Kidney (tissue), 14 donors: ENCODE results near the gene KCNT2. TPM values are rescaled to one million over a fixed set of nuclear protein-coding genes. Genes with fewer than 3 reads are reported as not detected.
A peak's percentile ranks its signal among the peaks of the same experiment; 100 is the strongest.

Experiments used
- DNase-seq, 5 donors: peaks; one replicate each; pipeline ENCODE4 v3.0.0-alpha.2; 2013 to 2020
- FAIRE-seq: peaks from 2 replicates; lab custom pipeline; 2012; peaks lifted over from hg19 to GRCh38; lab: Jason Lieb, UNC
- H3K27ac ChIP-seq, 2 donors: one replicate each; pipeline ENCODE4 v1.7.0; 2013; ENCODE audit warnings: low read depth in 2 of 2, low read length in 2 of 2, inconsistent platforms in 1 of 2
- H3K27me3 ChIP-seq: one replicate; pipeline ENCODE4 v1.7.1; 2013; ENCODE audit warnings: low read length, inconsistent platforms; ENCODE audit not compliant: control insufficient read depth, insufficient read depth
- H3K36me3 ChIP-seq, 3 donors: one replicate each; pipeline versions ENCODE4 v1.7.0 to v1.7.1; 2013; ENCODE audit warnings: low read length in 3 of 3, control low read depth in 1 of 3, inconsistent platforms in 1 of 3; ENCODE audit not compliant: insufficient read depth in 3 of 3, control insufficient read depth in 2 of 3
- H3K4me1 ChIP-seq, 3 donors: one replicate each; pipeline versions ENCODE4 v1.7.0 to v1.7.1; 2013; ENCODE audit warnings: low read length in 3 of 3, inconsistent platforms in 1 of 3, low read depth in 1 of 3; ENCODE audit not compliant: control insufficient read depth in 2 of 3, insufficient read depth in 2 of 3
- H3K4me3 ChIP-seq, 3 donors: one replicate each; pipeline versions ENCODE4 v1.7.0 to v1.8.1; 2013; ENCODE audit warnings: low read length in 3 of 3, control low read depth in 1 of 3, inconsistent platforms in 1 of 3
- H3K9ac ChIP-seq, 3 donors: one replicate each; pipeline versions ENCODE4 v1.7.0 to v1.7.1; 2013; ENCODE audit warnings: low read length in 3 of 3, control low read depth in 1 of 3, inconsistent platforms in 1 of 3
- H3K9me3 ChIP-seq, 3 donors: one replicate each; pipeline versions ENCODE4 v1.7.0 to v1.7.1; 2013; ENCODE audit warnings: low read length in 3 of 3, control low read depth in 1 of 3, inconsistent platforms in 1 of 3; ENCODE audit not compliant: control insufficient read depth in 2 of 3, insufficient read depth in 1 of 3
- CTCF ChIP-seq: IDR thresholded peaks from 3 replicates; pipeline ENCODE4 v1.5.1; 2012; ENCODE audit warnings: mild to moderate bottlenecking, moderate library complexity, borderline replicate concordance; ENCODE audit not compliant: insufficient read depth; ENCODE audit errors: extremely low read depth
- intact Hi-C: fragments of 100-400 bp; cut with DNase I; formaldehyde crosslinking; loops from one replicate; pipeline ENCODE4 v1.11.1; 2022
- polyA plus RNA-seq: library from polyadenylated mRNA; stranded (reverse); fragments of 350-450 nt; fragmentation: Illumina TruSeq; extraction: RNeasy Lipid Tissue Mini Kit (QIAGEN cat#74804); gene quantifications from one replicate; pipeline ENCODE4 v1.2.3, GENCODE V29; 2014; ENCODE audit warnings: low read depth, low replicate concordance; ENCODE audit not compliant: insufficient read depth
- total RNA-seq: library from RNA; stranded (reverse); fragmentation: NEBNext Ultra II Directional; extraction: Animal tissue kit (Norgen Biotek cat#: 25700); gene quantifications from one replicate; pipeline ENCODE4 v1.2.1, GENCODE V29; 2021
- donor health status: control.
- donor health status: control.
- donor health status: control.
- donor health status: control.
- donor health status: control.
- donor health status: DM: yes; HTN: yes; CAD: no.
- donor health status: Normal renal cell carcinoma (clear cell type).

Gene KCNT2
- total and polyA plus RNA-seq, 2 donors from 2014 or later: 0.39 to 6.3 TPM

- Histone ChIP-seq H3K27ac (no peak overlapping the region), H3K36me3 (no peaks in the 10 kb centered on the region), H3K9ac (no peak overlapping the region), H3K4me3 (no peak overlapping the region), H3K9me3 (no peaks in the 10 kb centered on the region), H3K27me3 (no peaks in the 10 kb centered on the region), H3K4me1 (no peaks in the 10 kb centered on the region)
- intact Hi-C loops: no loop called here
- TF ChIP-seq CTCF: no peak
- FAIRE-seq (no peak), DNase-seq (no peak)
These were observed 163.6 kb downstream of the KCNT2 start for GRCh38 chr1:196444634-196445033.

GRCh38 chr1:196442366-196442765 is 165.9 kb downstream of the KCNT2 start:
- no peaks in the 10 kb centered on the region for H3K4me1 ChIP-seq
- FAIRE-seq (no peak), DNase-seq (no peak)
- no peak overlapping the region for H3K4me3 ChIP-seq
- no peaks in the 10 kb centered on the region for H3K27me3 ChIP-seq
- no peaks in the 10 kb centered on the region for H3K9me3 ChIP-seq
- H3K36me3 ChIP-seq: no peaks in the 10 kb centered on the region
- no peak for TF ChIP-seq CTCF
- intact Hi-C loops: no loop called here
- no peak overlapping the region for H3K27ac ChIP-seq
- H3K9ac ChIP-seq: no peak overlapping the region

DNA sequence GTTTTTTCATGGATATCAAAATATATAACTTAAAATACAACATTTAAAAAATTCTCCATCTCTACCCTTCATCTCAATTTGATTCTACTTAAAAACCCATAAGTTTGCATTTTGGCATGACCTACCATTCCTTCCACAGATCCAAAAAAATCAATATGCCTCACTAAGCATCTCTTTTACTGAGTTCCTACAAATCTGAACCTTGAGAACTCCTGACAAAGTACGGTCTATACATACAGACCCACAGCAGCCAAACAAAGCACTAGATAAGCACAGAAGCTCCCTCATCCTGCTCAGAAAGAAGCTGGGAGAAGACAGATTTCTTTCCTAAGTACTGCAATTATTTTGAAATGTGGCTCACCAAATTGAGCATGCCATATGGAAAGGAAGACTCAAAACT is 167.5 kb downstream of the KCNT2 start:
- Histone ChIP-seq H3K27me3 (no peaks in the 10 kb centered on the region), H3K4me3 (no peak overlapping the region), H3K27ac (no peak overlapping the region), H3K4me1 (no peaks in the 10 kb centered on the region), H3K9me3 (no peaks in the 10 kb centered on the region), H3K36me3 (no peaks in the 10 kb centered on the region), H3K9ac (no peak overlapping the region)
- intact Hi-C loops: no loop called here
- DNase-seq: no peak
- FAIRE-seq: no peak
- TF ChIP-seq CTCF: no peak

DNA sequence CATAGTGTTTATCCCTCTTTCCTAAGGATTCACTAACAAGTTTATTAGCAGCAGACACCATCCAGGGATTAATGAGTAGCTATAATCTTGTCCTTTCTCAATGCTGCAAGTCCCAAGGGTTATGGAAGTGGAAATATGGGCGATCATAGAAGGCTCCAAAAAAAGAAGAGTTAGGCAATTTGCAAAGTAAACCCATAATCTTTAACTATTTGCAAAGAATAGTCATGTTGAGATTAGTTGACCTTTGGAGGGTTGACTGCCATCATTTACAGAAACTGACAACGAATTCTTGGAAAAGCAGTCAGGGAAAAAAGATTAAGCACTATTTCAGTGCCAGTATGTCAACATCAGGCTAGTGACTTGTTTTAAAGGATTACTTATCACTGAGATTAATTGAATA is 169.9 kb downstream of the KCNT2 start:
- DNase-seq (peak in 2 of 5 donors; percentile 49 to 60), FAIRE-seq (no peak)
- no peaks in the 10 kb centered on the region for H3K4me1 ChIP-seq
- H3K9me3 ChIP-seq: no peaks in the 10 kb centered on the region
- no peak overlapping the region for H3K4me3 ChIP-seq
- H3K27me3 ChIP-seq: no peaks in the 10 kb centered on the region
- no peak overlapping the region for H3K27ac ChIP-seq
- intact Hi-C loops: no loop called here
- H3K9ac ChIP-seq: no peak overlapping the region
- H3K36me3 ChIP-seq: no peaks in the 10 kb centered on the region
- no peak for TF ChIP-seq CTCF
